Measurements from ENCODE around the gene CDK5R2. TPM values are rescaled to one million over a fixed set of nuclear protein-coding genes. Genes with fewer than 3 reads are reported as not detected.

Gene CDK5R2
- total RNA-seq, 1 experiment from 2014 or later: 0.18 TPM

GRCh38 chr2:218992196-218992595, 32.7 kb downstream of the CDK5R2 start:
- Histone ChIP-seq H3K4me3 (ENCODE audit: low read depth, low read length) (no peak overlapping the region), H3K4me1 (peaks cover 8% of the 10 kb centered on the region), H3K9me3 (no peaks in the 10 kb centered on the region), H3K36me3 (ENCODE audit: control insufficient read depth, insufficient read depth, low read length) (no peaks in the 10 kb centered on the region), H3K27me3 (replicated peaks; ENCODE audit: control insufficient read depth, insufficient read depth, low read length) (peaks cover 6% of the 10 kb centered on the region)
- no peak overlapping the region for H3K27ac Mint-ChIP-seq (ENCODE audit: unreplicated experiment)
- TF ChIP-seq CTCF (IDR thresholded peaks at IDR 0.05; ENCODE audit: insufficient read depth in 1 of 2, low read depth in 1 of 2, low read length in 1 of 2, severe bottlenecking in 1 of 2, unreplicated experiment in 1 of 2): no peak
- peak in 1 of 2 experiments; percentile 24 for DNase-seq
- ChIA-PET POLR2A (interaction anchor here (0.8 kb wide), 1 partner anchor 12 kb away, joined by 3 read pairs; no protein-coding TSS in a partner anchor), CTCF (interaction anchor here (0.5 to 1.2 kb wide), 3 partner anchors 10 to 23 kb away, joined by 3 to 4 read pairs (median 4); no protein-coding TSS in a partner anchor)
- no peaks in the 10 kb centered on the region for H3K4me1 Mint-ChIP-seq (ENCODE audit: low read depth, unreplicated experiment)
- H3K4me3 Mint-ChIP-seq (ENCODE audit: unreplicated experiment): no peak overlapping the region
- no TSS peak for BruUV-seq (replicated peaks)
- no peaks in the 10 kb centered on the region for H3K9me3 Mint-ChIP-seq (ENCODE audit: unreplicated experiment)
- intact Hi-C loops (cut with micrococcal nuclease; ENCODE audit: unreplicated experiment): loop anchor here (5.0 kb wide), 1 partner anchor 140 kb away; no protein-coding TSS in a partner anchor
- H3K27me3 Mint-ChIP-seq (ENCODE audit: insufficient read depth, unreplicated experiment): peaks cover 22% of the 10 kb centered on the region
- H3K36me3 Mint-ChIP-seq (ENCODE audit: insufficient read depth, unreplicated experiment): no peaks in the 10 kb centered on the region

- Mint-ChIP-seq H3K4me1 (ENCODE audit: low read depth, unreplicated experiment) (no peaks in the 10 kb centered on the region), H3K27ac (ENCODE audit: unreplicated experiment) (no peak overlapping the region), H3K4me3 (ENCODE audit: unreplicated experiment) (no peak overlapping the region), H3K9me3 (ENCODE audit: unreplicated experiment) (no peaks in the 10 kb centered on the region), H3K27me3 (ENCODE audit: insufficient read depth, unreplicated experiment) (peaks cover 20% of the 10 kb centered on the region), H3K36me3 (ENCODE audit: insufficient read depth, unreplicated experiment) (no peaks in the 10 kb centered on the region)
- DNase-seq: no peak
- H3K36me3 ChIP-seq (ENCODE audit: control insufficient read depth, insufficient read depth, low read length): no peaks in the 10 kb centered on the region
- BruUV-seq (replicated peaks): no TSS peak
- H3K4me1 ChIP-seq: peaks cover 8% of the 10 kb centered on the region
- H3K27me3 ChIP-seq (replicated peaks; ENCODE audit: control insufficient read depth, insufficient read depth, low read length): peaks cover 6% of the 10 kb centered on the region
- ChIA-PET POLR2A (interaction anchor here (0.6 to 0.8 kb wide), 2 partner anchors 13 to 333 kb away, joined by 3 read pairs; partner anchors contain the start of genes BCS1L and ZNF142), CTCF (interaction anchor here (0.5 to 1.2 kb wide), 3 partner anchors 13 to 62 kb away, joined by 3 to 8 read pairs (median 4); no protein-coding TSS in a partner anchor)
- intact Hi-C loops (cut with micrococcal nuclease; ENCODE audit: unreplicated experiment): loop anchor here (5.0 kb wide), 1 partner anchor 141 kb away; no protein-coding TSS in a partner anchor
- H3K9me3 ChIP-seq: no peaks in the 10 kb centered on the region
- TF ChIP-seq CTCF (IDR thresholded peaks at IDR 0.05; ENCODE audit: insufficient read depth in 1 of 2, low read depth in 1 of 2, low read length in 1 of 2, severe bottlenecking in 1 of 2, unreplicated experiment in 1 of 2): no peak
- H3K4me3 ChIP-seq (ENCODE audit: low read depth, low read length): peak overlapping the region; percentile 26
Measured at GRCh38 chr2:218992703-218993344, 33.4 kb downstream of the CDK5R2 start.

GRCh38 chr2:218993345-218994315, 34.2 kb downstream of the CDK5R2 start, which contains the start of gene CRYBA2:
TSS of gene CRYBA2 (minus strand) at chr2:218993422. CDS start at chr2:218993176, 246 bp downstream.
- Mint-ChIP-seq H3K27me3 (ENCODE audit: insufficient read depth, unreplicated experiment) (peaks cover 20% of the 10 kb centered on the region), H3K4me3 (ENCODE audit: unreplicated experiment) (peak within 1 kb of the TSS; percentile 69), H3K36me3 (ENCODE audit: insufficient read depth, unreplicated experiment) (no peaks in the 10 kb centered on the region), H3K4me1 (ENCODE audit: low read depth, unreplicated experiment) (no peaks in the 10 kb centered on the region), H3K27ac (ENCODE audit: unreplicated experiment) (no peak within 1 kb of the TSS), H3K9me3 (ENCODE audit: unreplicated experiment) (no peaks in the 10 kb centered on the region)
- ChIA-PET POLR2A (interaction anchor here (0.6 kb wide), 1 partner anchor 334 kb away, joined by 3 read pairs; the partner anchor contains the start of genes BCS1L and ZNF142), CTCF (interaction anchor here (0.7 to 1.9 kb wide), 8 partner anchors 9 to 141 kb away, joined by 3 to 11 read pairs (median 6); no protein-coding TSS in a partner anchor)
- H3K4me1 ChIP-seq: peaks cover 8% of the 10 kb centered on the region
- TF ChIP-seq CTCF (IDR thresholded peaks at IDR 0.05; ENCODE audit: insufficient read depth in 1 of 2, low read depth in 1 of 2, low read length in 1 of 2, severe bottlenecking in 1 of 2, unreplicated experiment in 1 of 2): peak in 1 of 2 experiments; percentile 50
- peaks cover 6% of the 10 kb centered on the region for H3K27me3 ChIP-seq (replicated peaks; ENCODE audit: control insufficient read depth, insufficient read depth, low read length)
- peak in 1 of 2 experiments; percentile 63 for DNase-seq
- no peaks in the 10 kb centered on the region for H3K36me3 ChIP-seq (ENCODE audit: control insufficient read depth, insufficient read depth, low read length)
- BruUV-seq (replicated peaks): no TSS peak
- no peaks in the 10 kb centered on the region for H3K9me3 ChIP-seq
- intact Hi-C loops (cut with micrococcal nuclease; ENCODE audit: unreplicated experiment): loop anchor here (5.0 kb wide), 1 partner anchor 141 kb away; no protein-coding TSS in a partner anchor
- H3K4me3 ChIP-seq (ENCODE audit: low read depth, low read length): peak within 1 kb of the TSS; percentile 26
